ENCODE results near the gene TNPO3. TPM values are rescaled to one million over a fixed set of nuclear protein-coding genes. Genes with fewer than 3 reads are reported as not detected.

Gene TNPO3
- total RNA-seq, 4 donors from 2014 or later = 29.9 to 41.6 (median 37.8) TPM

DNA sequence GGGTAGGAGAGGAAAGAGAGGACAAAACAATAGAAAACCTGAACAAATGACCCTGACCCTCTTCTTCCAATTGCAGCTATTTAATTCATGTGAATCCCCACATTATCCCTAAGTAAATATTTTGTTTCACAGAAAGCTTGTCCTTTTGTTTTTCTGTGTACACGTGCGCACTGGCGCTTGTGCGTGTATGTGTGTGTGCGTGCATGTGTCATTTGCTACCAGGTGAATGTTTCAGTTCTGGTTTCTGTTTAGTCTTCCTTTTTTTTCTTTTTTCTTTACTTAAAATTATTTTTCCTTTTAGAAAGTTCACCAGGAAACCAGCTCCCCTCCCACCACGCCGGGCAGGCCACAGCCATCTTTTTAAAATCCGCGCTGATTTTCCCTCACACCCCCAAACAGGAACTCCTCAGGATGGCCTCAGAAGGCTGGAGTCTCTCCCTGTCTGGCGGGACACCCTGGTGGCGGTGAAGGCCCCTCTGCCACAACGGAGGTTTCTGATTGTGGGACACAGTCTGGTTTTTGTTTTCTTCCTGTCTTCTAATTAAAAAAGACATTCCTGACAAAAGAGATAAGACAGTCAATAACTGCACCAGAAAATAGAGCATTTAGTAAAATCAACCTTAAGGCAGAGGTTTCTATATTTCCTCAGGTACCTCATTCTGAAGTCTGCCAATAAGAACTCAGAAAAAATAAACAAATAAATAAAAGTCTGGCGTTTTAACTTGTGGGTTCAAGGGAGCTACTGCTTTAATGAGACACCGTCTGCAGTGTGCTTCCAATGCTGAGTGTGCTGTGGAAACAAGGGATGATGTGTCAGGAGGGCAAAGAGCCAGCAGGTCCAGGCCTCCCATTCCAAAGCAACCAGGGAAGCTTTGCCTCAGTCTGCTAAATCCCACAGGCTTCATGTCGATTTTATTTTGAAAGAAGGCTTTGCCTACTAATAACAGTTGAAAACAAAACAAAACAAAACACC is 99.8 kb downstream of the TNPO3 start:
- Histone ChIP-seq H3K4me1 (no peaks in the 10 kb centered on the region), H3K36me3 (peaks cover 0 to 41% (median 14%) of the 10 kb centered on the region in 4 donors), H3K27ac (no peak overlapping the region), H3K9me3 (no peaks in the 10 kb centered on the region), H3K27me3 (no peaks in the 10 kb centered on the region), H3K4me3 (no peak overlapping the region)
- intact Hi-C loops (cut with DNase I; ENCODE audit: low total_unique reads) (no loop called here), in situ Hi-C loops (cut with MboI; ENCODE audit: low pct_ligation_motif_present in 1 of 4, low pct_unique_long_range_greater_than_20kb in 1 of 4, low sequenced_read_pairs in 3 of 4) (loop anchor here in 1 of 4 donors (25.0 kb wide), 2 partner anchors 93 to 132 kb away; partner anchors contain the start of gene ATP6V1F)
- 66 to 73% methylated on average over 13 to 15 of the region's 15 CpGs for WGBS, 2 donors (ENCODE audit: low coverage in 1 of 2)
- no peak for DNase-seq
- TF ChIP-seq, protein P1, sequence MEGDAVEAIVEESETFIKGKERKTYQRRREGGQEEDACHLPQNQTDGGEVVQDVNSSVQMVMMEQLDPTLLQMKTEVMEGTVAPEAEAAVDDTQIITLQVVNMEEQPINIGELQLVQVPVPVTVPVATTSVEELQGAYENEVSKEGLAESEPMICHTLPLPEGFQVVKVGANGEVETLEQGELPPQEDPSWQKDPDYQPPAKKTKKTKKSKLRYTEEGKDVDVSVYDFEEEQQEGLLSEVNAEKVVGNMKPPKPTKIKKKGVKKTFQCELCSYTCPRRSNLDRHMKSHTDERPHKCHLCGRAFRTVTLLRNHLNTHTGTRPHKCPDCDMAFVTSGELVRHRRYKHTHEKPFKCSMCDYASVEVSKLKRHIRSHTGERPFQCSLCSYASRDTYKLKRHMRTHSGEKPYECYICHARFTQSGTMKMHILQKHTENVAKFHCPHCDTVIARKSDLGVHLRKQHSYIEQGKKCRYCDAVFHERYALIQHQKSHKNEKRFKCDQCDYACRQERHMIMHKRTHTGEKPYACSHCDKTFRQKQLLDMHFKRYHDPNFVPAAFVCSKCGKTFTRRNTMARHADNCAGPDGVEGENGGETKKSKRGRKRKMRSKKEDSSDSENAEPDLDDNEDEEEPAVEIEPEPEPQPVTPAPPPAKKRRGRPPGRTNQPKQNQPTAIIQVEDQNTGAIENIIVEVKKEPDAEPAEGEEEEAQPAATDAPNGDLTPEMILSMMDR (IDR thresholded peaks at IDR 0.05) = no peak
- TF ChIP-seq POLR2AphosphoS5 (IDR thresholded peaks at IDR 0.05) = no peak
- no peak for TF ChIP-seq EP300 (IDR thresholded peaks at IDR 0.05; ENCODE audit: low read depth)
- TF ChIP-seq POLR2A (IDR thresholded peaks at IDR 0.05) = no peak

DNA sequence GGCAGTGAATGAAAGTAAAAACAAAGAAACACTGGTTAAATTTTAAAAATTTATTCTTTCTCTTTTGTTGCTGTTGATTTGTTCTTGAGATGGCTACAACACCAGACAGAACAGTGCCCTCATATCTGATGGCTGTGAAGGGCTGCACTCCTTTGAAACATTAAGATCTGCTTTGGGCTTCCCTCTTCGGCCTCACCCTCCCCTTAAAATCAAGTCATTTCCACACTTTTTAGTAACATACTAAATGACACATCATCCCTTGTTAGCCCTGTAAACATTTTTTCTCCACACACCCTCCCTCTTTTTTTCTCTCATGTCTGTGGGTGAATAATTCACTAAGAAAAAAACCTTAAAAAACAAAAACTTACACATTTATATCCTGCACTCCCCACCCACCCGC is 100.8 kb downstream of the TNPO3 start:
- in situ Hi-C loops (cut with MboI; ENCODE audit: low pct_ligation_motif_present in 1 of 4, low pct_unique_long_range_greater_than_20kb in 1 of 4, low sequenced_read_pairs in 3 of 4) (loop anchor here in 1 of 4 donors (25.0 kb wide), 2 partner anchors 92 to 133 kb away; partner anchors contain the start of gene ATP6V1F), intact Hi-C loops (cut with DNase I; ENCODE audit: low total_unique reads) (no loop called here)
- Histone ChIP-seq H3K4me1 (no peaks in the 10 kb centered on the region), H3K27me3 (no peaks in the 10 kb centered on the region), H3K9me3 (no peaks in the 10 kb centered on the region), H3K27ac (no peak overlapping the region), H3K36me3 (peaks cover 0 to 41% (median 12%) of the 10 kb centered on the region in 4 donors), H3K4me3 (no peak overlapping the region)
- 82 to 83% methylated on average over 1 to 2 of the region's 2 CpGs for WGBS, 2 donors (ENCODE audit: low coverage in 1 of 2)
- TF ChIP-seq POLR2AphosphoS5 (IDR thresholded peaks at IDR 0.05) (no peak), EP300 (IDR thresholded peaks at IDR 0.05; ENCODE audit: low read depth) (no peak), POLR2A (IDR thresholded peaks at IDR 0.05) (no peak)
- TF ChIP-seq, protein P1 (IDR thresholded peaks at IDR 0.05) = no peak
- no peak for DNase-seq

DNA sequence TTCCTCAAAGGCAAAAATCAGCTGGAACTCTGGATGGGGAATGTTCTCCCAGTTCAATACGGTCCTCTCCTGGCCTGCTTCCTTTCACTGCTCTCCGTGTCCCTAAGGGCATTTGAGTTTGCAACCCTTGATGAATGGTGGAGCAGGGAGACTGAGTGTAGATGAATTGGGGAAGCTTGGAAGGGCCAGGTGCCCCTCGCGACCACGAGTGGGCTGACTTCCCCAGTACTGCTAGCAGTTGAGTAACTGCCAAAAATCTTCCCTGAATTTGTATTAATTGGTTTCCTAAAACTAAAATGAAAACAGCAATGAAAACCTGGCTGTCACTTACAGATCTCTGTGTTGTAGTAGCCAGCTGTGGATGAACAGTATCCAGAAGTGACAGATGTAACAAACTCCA is 103.6 kb downstream of the TNPO3 start:
- intact Hi-C loops (cut with DNase I; ENCODE audit: low total_unique reads) = no loop called here
- Histone ChIP-seq H3K9me3 (no peaks in the 10 kb centered on the region), H3K4me3 (no peak overlapping the region), H3K27me3 (no peaks in the 10 kb centered on the region), H3K4me1 (no peaks in the 10 kb centered on the region), H3K36me3 (peaks cover 0 to 29% (median 9%) of the 10 kb centered on the region in 4 donors), H3K27ac (no peak overlapping the region)
- in situ Hi-C loops (cut with MboI; ENCODE audit: low pct_ligation_motif_present in 1 of 4, low pct_unique_long_range_greater_than_20kb in 1 of 4, low sequenced_read_pairs in 3 of 4) = loop anchor here in 1 of 4 donors (25.0 kb wide), 2 partner anchors 89 to 136 kb away; partner anchors contain the start of gene ATP6V1F
- WGBS, 2 donors (ENCODE audit: low coverage in 1 of 2) = 85% methylated on average over 5 of the region's 5 CpGs; no CpG with 5 or more reads in 1 of the 2 donors
- TF ChIP-seq EP300 (IDR thresholded peaks at IDR 0.05; ENCODE audit: low read depth) = no peak
- no peak for TF ChIP-seq POLR2AphosphoS5 (IDR thresholded peaks at IDR 0.05)
- TF ChIP-seq, protein P1 (IDR thresholded peaks at IDR 0.05) = no peak
- no peak for TF ChIP-seq POLR2A (IDR thresholded peaks at IDR 0.05)
- no peak for DNase-seq

DNA sequence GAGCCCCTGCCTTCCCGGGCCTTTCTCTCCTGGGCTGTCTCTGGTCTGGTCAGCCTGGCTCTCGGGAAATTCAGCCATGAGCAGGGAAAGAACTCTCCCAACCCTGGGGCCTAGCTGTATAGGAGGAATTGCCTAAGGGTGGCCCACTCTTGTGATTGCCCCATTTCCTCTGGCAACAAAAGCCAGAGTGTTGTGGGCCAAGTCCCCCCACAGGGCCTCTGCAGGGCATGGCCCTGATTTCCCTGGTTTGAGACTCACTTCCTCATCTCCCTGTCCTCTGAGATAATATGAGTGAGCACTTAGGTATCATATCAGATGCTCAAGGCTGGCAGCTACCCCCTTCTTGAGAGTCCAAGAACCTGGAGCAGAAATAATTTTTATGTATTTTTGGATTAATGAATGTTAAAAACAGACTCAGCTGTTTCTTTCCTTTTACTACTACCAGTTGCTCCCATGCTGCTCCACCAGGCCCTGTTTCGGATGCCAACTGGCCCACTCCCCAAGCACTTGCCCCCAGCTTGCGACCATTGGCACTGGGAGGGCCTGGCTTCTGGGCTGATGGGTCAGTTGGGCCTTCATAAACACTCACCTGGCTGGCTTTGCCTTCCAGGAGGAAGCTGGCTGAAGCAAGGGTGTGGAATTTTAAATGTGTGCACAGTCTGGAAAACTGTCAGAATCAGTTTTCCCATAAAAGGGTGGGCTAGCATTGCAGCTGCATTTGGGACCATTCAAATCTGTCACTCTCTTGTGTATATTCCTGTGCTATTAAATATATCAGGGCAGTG is 105.7 kb downstream of the TNPO3 start:
- intact Hi-C loops (cut with DNase I; ENCODE audit: low total_unique reads) = no loop called here
- peaks cover 0 to 8% (median 3%) of the 10 kb centered on the region in 4 donors for H3K36me3 ChIP-seq

More for the DNA sequence above, 105.7 kb downstream of the TNPO3 start:
- TF ChIP-seq POLR2AphosphoS5 (IDR thresholded peaks at IDR 0.05) (no peak), EP300 (IDR thresholded peaks at IDR 0.05; ENCODE audit: low read depth) (no peak), POLR2A (IDR thresholded peaks at IDR 0.05) (no peak)
- TF ChIP-seq, protein P1 (IDR thresholded peaks at IDR 0.05) = no peak
- 88% methylated on average over 4 of the region's 4 CpGs; no CpG with 5 or more reads in 1 of the 2 donors for WGBS, 2 donors (ENCODE audit: low coverage in 1 of 2)
- H3K4me1 ChIP-seq = no peaks in the 10 kb centered on the region
- no peak for DNase-seq
- H3K4me3 ChIP-seq = no peak overlapping the region
- H3K27ac ChIP-seq = no peak overlapping the region
- H3K27me3 ChIP-seq = no peaks in the 10 kb centered on the region
- no peaks in the 10 kb centered on the region for H3K9me3 ChIP-seq
- in situ Hi-C loops (cut with MboI; ENCODE audit: low pct_ligation_motif_present in 1 of 4, low pct_unique_long_range_greater_than_20kb in 1 of 4, low sequenced_read_pairs in 3 of 4) = no loop called here
